Progenitor cell of endocrine pancreas (in vitro differentiated cells): ENCODE measurements around the gene KANK2. TPM values are rescaled to one million over a fixed set of nuclear protein-coding genes. Genes with fewer than 3 reads are reported as not detected.
"Not testable (repeated sequence)": the region's sequence is repeated elsewhere in the genome, so short reads cannot be mapped to it uniquely, and the experiment has no call there.

Experiments used
- DNase-seq: peaks from one replicate; pipeline ENCODE4 v3.0.0; 2021; ENCODE audit warnings: low spot score; ENCODE audit not compliant: unreplicated experiment
- H3K27ac Mint-ChIP-seq: 2 replicates; pipeline ENCODE4 v1.8.0; 2021; ENCODE audit warnings: mild to moderate bottlenecking, moderate library complexity, mixed read lengths
- H3K27me3 Mint-ChIP-seq: 2 replicates; pipeline ENCODE4 v1.8.0; 2021; ENCODE audit warnings: mixed read lengths
- H3K36me3 Mint-ChIP-seq: 2 replicates; pipeline ENCODE4 v1.8.0; 2022; ENCODE audit warnings: mixed read lengths; ENCODE audit not compliant: insufficient read depth
- H3K4me1 Mint-ChIP-seq: 2 replicates; pipeline ENCODE4 v1.8.0; 2021; ENCODE audit warnings: low read depth, mixed read lengths
- H3K4me3 Mint-ChIP-seq: 2 replicates; pipeline ENCODE4 v1.8.0; 2021; ENCODE audit warnings: low read depth, mild to moderate bottlenecking, moderate library complexity, mixed read lengths
- H3K9me3 Mint-ChIP-seq: 2 replicates; pipeline ENCODE4 v1.8.0; 2021; ENCODE audit warnings: low read depth, mixed read lengths
- CTCF ChIP-seq: fragments of 200-600 bp; sonication (generic); IDR thresholded peaks from one replicate; pipeline ENCODE4 v1.5.0; 2021; ENCODE audit warnings: antibody characterized with exemption, mild to moderate bottlenecking; ENCODE audit not compliant: unreplicated experiment
- total RNA-seq: library from RNA; stranded (reverse); gene quantifications from 2 replicates; pipeline ENCODE4 v1.2.1, GENCODE V29; 2021

The KANK2 gene
- total RNA-seq, 1 donor from 2014 or later: 27.6 TPM

GRCh38 chr19:11136400-11137101 is 60.8 kb downstream of the KANK2 start:
- Mint-ChIP-seq H3K4me3 (no peak overlapping the region), H3K4me1 (peaks cover 10% of the 10 kb centered on the region), H3K36me3 (peaks cover 4% of the 10 kb centered on the region), H3K27ac (peak overlapping the region; percentile 46), H3K9me3 (no peaks in the 10 kb centered on the region), H3K27me3 (no peaks in the 10 kb centered on the region)
- no peak for TF ChIP-seq CTCF
- DNase-seq: no peak

GRCh38 chr19:11131471-11131870 is 65.9 kb downstream of the KANK2 start:
- H3K9me3 Mint-ChIP-seq: no peaks in the 10 kb centered on the region
- peak overlapping the region; percentile 69 for H3K27ac Mint-ChIP-seq
- peaks cover 22% of the 10 kb centered on the region for H3K36me3 Mint-ChIP-seq
- H3K4me1 Mint-ChIP-seq: peaks cover 3% of the 10 kb centered on the region
- no peak for TF ChIP-seq CTCF
- DNase-seq: no peak
- no peak overlapping the region for H3K4me3 Mint-ChIP-seq
- no peaks in the 10 kb centered on the region for H3K27me3 Mint-ChIP-seq

- peaks cover 25% of the 10 kb centered on the region for H3K36me3 Mint-ChIP-seq
- peak; percentile 74 for TF ChIP-seq CTCF
- H3K4me3 Mint-ChIP-seq: no peak overlapping the region
- H3K27ac Mint-ChIP-seq: peak overlapping the region; percentile 80
- H3K4me1 Mint-ChIP-seq: peaks cover 3% of the 10 kb centered on the region
- H3K9me3 Mint-ChIP-seq: no peaks in the 10 kb centered on the region
- H3K27me3 Mint-ChIP-seq: no peaks in the 10 kb centered on the region
- DNase-seq: peak; percentile 80
These were observed 66.4 kb downstream of the KANK2 start for GRCh38 chr19:11130824-11131455.

GRCh38 chr19:11127905-11128304 is 69.4 kb downstream of the KANK2 start:
- no peaks in the 10 kb centered on the region for H3K27me3 Mint-ChIP-seq
- no peak for DNase-seq
- peaks cover 26% of the 10 kb centered on the region for H3K36me3 Mint-ChIP-seq
- no peak overlapping the region for H3K4me3 Mint-ChIP-seq
- no peak overlapping the region for H3K27ac Mint-ChIP-seq
- no peaks in the 10 kb centered on the region for H3K9me3 Mint-ChIP-seq
- no peak for TF ChIP-seq CTCF
- H3K4me1 Mint-ChIP-seq: peaks cover 3% of the 10 kb centered on the region

GRCh38 chr19:11125994-11126685 is 71.2 kb downstream of the KANK2 start:
- no peaks in the 10 kb centered on the region for H3K27me3 Mint-ChIP-seq
- H3K27ac Mint-ChIP-seq: peak overlapping the region; percentile 37
- DNase-seq: peak; percentile 65
- no peaks in the 10 kb centered on the region for H3K9me3 Mint-ChIP-seq
- peaks cover 25% of the 10 kb centered on the region for H3K36me3 Mint-ChIP-seq
- peaks cover 3% of the 10 kb centered on the region for H3K4me1 Mint-ChIP-seq
- H3K4me3 Mint-ChIP-seq: no peak overlapping the region
- TF ChIP-seq CTCF: peak; percentile 80

GRCh38 chr19:11124157-11124556 is 73.2 kb downstream of the KANK2 start:
- H3K4me1 Mint-ChIP-seq, H3K27ac Mint-ChIP-seq, DNase-seq, H3K9me3 Mint-ChIP-seq, H3K27me3 Mint-ChIP-seq, H3K4me3 Mint-ChIP-seq: not testable (repeated sequence)
- H3K36me3 Mint-ChIP-seq: peaks cover 25% of the 10 kb centered on the region
